ENCODE measurements around the gene CISD3.

Gene CISD3

GRCh38 chr17:38783227-38783626, 53.1 kb downstream of the CISD3 start:
- no peak for DNase-seq

Measured in fibroblast of skin of right quadriceps (primary cell).